ENCODE measurements around the gene MRPL2. TPM values are rescaled to one million over a fixed set of nuclear protein-coding genes. Genes with fewer than 3 reads are reported as not detected.

Gene MRPL2
- total RNA-seq, 1 experiment from 2014 or later: 110 TPM

DNA sequence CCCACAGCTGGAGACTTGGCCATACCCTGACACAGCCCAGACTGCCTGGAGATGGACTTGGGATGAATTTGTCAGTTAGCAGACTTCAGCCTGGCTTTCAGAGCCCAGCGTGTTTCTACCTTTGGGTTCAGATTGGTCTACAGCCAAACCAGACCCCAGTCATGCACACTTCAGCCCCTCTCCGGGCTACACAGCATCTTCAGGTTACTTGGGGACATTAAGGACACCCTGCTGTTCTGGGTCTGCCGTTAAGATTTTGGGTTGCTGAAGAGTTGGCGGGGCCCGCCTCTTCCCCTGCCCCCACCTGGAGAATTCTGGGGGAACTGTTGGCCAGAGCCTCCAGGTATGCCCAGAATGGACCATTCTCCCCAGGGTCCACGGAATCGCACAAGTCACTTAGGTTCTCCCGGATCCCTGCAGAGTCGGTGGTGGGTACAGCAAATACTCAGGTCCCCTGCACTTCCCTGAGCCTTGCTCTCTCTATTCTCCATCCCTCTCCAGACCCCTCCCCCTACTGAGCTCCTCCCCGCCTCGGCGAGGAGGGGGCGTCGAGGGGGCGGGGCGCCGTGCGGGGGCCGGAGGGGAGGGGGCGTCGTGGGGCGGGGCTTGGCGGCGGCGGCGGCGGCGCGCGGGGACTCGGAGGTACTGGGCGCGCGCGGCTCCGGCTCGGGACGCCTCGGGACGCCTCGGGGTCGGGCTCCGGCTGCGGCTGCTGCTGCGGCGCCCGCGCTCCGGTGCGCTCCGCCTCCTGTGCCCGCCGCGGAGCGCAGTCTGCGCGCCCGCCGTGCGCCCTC is 16.6 kb upstream of the MRPL2 start, which contains the start of gene PTK7:
PTK7 (plus strand) TSS at position 645 of the 794 bp plus-strand sequence. CDS start 175 bp downstream, outside the sequence.
- POLR2A ChIA-PET (ENCODE audit: unreplicated experiment): interaction anchor here (0.6 to 1.0 kb wide), 12 partner anchors 9 to 988 kb away, joined by 3 to 22 read pairs (median 8); partner anchors contain the start of genes BICRAL, KLC4 and MRPL2
- Histone ChIP-seq H4K20me1 (ENCODE audit: insufficient read depth) (no peaks in the 10 kb centered on the region; the same call in 1 of the 2 replicates), H3K4me3 (peak within 1 kb of the TSS; percentile 100), H3K79me2 (ENCODE audit: low read depth) (peaks cover 41% of the 10 kb centered on the region), H3K27me3 (ENCODE audit: insufficient read depth, low read depth) (no peaks in the 10 kb centered on the region), H3F3A (ENCODE audit: insufficient read depth, low read depth) (peaks cover 14% of the 10 kb centered on the region), H3K4me1 (replicated peaks; ENCODE audit: insufficient read depth) (peaks cover 13% of the 10 kb centered on the region), H3K4me2 (peak within 1 kb of the TSS; percentile 89), H3K9me2 (ENCODE audit: insufficient read depth) (no peaks in the 10 kb centered on the region), H3K36me3 (ENCODE audit: low read depth) (no peaks in the 10 kb centered on the region), H3K9me3 (ENCODE audit: insufficient read depth, low read depth) (no peaks in the 10 kb centered on the region), H2AFZ (peak within 1 kb of the TSS; percentile 100), H3K27ac (0 out of 2 replicates have a peak within 1 kb of the TSS, but pooled peaks have one; percentile 32)
- intact Hi-C loops (cut with micrococcal nuclease; ENCODE audit: unreplicated experiment): loop anchor here (2.0 kb wide), 2 partner anchors 21 to 45 kb away; no protein-coding TSS in a partner anchor
- BruUV-seq (replicated peaks): TSS peak; percentile 21
- TF ChIP-seq EZH2 (IDR thresholded peaks at IDR 0.05; ENCODE audit: low read depth): no peak
- TF ChIP-seq, protein P1, sequence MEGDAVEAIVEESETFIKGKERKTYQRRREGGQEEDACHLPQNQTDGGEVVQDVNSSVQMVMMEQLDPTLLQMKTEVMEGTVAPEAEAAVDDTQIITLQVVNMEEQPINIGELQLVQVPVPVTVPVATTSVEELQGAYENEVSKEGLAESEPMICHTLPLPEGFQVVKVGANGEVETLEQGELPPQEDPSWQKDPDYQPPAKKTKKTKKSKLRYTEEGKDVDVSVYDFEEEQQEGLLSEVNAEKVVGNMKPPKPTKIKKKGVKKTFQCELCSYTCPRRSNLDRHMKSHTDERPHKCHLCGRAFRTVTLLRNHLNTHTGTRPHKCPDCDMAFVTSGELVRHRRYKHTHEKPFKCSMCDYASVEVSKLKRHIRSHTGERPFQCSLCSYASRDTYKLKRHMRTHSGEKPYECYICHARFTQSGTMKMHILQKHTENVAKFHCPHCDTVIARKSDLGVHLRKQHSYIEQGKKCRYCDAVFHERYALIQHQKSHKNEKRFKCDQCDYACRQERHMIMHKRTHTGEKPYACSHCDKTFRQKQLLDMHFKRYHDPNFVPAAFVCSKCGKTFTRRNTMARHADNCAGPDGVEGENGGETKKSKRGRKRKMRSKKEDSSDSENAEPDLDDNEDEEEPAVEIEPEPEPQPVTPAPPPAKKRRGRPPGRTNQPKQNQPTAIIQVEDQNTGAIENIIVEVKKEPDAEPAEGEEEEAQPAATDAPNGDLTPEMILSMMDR (conservative IDR thresholded peaks at IDR 0.05): no peak
- peak in 1 of 2 experiments; percentile 73 for DNase-seq
- CTCF ChIA-PET: interaction anchor here (0.6 to 0.7 kb wide), 4 partner anchors 10 to 495 kb away, joined by 3 to 14 read pairs (median 4); no protein-coding TSS in a partner anchor

DNA sequence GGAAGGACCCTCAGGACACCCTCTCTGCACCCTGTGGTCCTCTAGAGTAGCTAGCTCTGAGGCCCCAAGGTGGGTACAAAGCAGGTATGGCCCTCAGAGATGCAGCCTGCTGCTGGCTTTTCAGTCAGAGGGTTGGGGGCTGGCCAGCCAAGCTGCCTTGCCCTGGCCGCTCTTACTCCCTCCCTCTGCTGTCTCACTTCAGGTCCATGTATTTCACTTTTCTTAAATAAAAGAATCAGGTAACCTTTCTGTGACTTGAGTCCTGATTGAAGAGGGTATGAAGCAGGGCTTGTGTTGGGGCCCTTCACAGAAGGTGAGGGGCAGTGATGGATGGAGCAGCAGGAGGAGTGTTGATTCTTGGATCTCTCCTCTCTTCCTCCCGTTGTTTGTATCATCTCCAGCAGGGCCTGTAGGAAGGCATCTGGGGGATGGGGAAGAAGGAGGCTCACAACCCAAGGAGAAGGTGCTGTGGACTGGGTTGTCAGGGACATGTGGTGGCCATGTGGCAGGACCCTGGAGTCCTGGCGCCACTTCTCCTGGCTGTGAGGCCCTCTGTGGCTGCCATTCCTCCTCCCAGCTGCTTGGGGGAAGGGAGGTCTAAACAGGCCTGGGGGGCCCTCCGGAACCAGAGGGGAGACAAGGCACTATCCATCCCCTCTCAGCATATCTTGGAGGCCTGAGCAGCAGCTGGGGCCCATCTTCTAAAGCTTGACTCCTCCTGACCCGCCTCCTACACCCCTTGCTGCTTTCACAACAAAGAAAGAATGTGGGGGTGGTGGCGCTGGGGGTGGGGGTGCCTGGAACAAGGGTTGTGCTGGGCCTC is 15.8 kb upstream of the MRPL2 start:
- Histone ChIP-seq H3K4me1 (replicated peaks; ENCODE audit: insufficient read depth) (peaks cover 13% of the 10 kb centered on the region), H2AFZ (no peak overlapping the region), H3K36me3 (ENCODE audit: low read depth) (no peaks in the 10 kb centered on the region), H3K9me2 (ENCODE audit: insufficient read depth) (no peaks in the 10 kb centered on the region), H3K4me2 (no peak overlapping the region), H3K27me3 (ENCODE audit: insufficient read depth, low read depth) (no peaks in the 10 kb centered on the region), H3F3A (ENCODE audit: insufficient read depth, low read depth) (peaks cover 14% of the 10 kb centered on the region), H4K20me1 (ENCODE audit: insufficient read depth) (no peaks in the 10 kb centered on the region), H3K27ac (no peak overlapping the region), H3K9me3 (ENCODE audit: insufficient read depth, low read depth) (no peaks in the 10 kb centered on the region), H3K79me2 (ENCODE audit: low read depth) (peaks cover 34% of the 10 kb centered on the region), H3K4me3 (no peak overlapping the region)
- ChIA-PET CTCF (interaction anchor here (0.5 kb wide), 1 partner anchor 61 kb away, joined by 4 read pairs; the partner anchor contains the start of genes KLHDC3 and MEA1), POLR2A (ENCODE audit: unreplicated experiment) (interaction anchor here (0.6 kb wide), 1 partner anchor 105 kb away, joined by 4 read pairs; no protein-coding TSS in a partner anchor)
- BruUV-seq (replicated peaks): no TSS peak
- no peak for DNase-seq
- intact Hi-C loops (cut with micrococcal nuclease; ENCODE audit: unreplicated experiment): no loop called here
- TF ChIP-seq, protein P1 (conservative IDR thresholded peaks at IDR 0.05): no peak
- no peak for TF ChIP-seq EZH2 (IDR thresholded peaks at IDR 0.05; ENCODE audit: low read depth)

All from PC-9 (cell line).